Renal pelvis (tissue), 4 donors: ENCODE results near the gene GRIN3B. TPM values are rescaled to one million over a fixed set of nuclear protein-coding genes. Genes with fewer than 3 reads are reported as not detected.

Experiments used
- DNase-seq: peaks from one replicate; pipeline ENCODE4 v3.0.0-alpha.2; 2013
- polyA plus RNA-seq, 3 donors: library from polyadenylated mRNA; unstranded; fragments of 120-200 nt; gene quantifications; one replicate each; pipeline ENCODE4 v1.2.1, GENCODE V29; 2013; ENCODE audit not compliant: insufficient read length in 3 of 3

The GRIN3B gene
- polyA plus RNA-seq, 3 donors: 0.87 to 1.1 (median 0.91) TPM

DNA sequence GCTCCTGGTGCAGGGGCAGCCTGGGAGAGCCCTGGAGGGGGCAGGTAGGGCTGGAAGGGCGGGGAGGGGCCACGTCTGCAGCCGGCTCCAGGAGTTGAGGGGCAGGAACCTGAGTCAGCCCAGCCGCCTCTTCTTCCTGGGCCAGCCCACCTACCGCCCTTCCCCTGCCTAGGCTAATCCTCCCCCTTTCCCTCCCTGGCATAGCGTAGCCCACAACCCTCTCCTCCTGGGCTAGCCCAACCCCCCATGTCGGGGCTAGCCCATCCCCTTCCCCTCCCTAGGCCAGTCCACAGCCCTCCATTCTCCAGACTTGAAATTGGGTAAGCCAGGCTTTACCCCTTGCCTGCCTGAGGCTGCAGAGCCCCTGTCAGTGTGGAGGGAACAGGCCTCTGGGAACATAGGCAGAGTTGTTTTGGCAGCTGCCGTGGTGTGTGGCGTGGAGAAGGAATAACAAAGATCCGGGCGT is 36.7 kb upstream of the GRIN3B start:
- DNase-seq: no peak

DNA sequence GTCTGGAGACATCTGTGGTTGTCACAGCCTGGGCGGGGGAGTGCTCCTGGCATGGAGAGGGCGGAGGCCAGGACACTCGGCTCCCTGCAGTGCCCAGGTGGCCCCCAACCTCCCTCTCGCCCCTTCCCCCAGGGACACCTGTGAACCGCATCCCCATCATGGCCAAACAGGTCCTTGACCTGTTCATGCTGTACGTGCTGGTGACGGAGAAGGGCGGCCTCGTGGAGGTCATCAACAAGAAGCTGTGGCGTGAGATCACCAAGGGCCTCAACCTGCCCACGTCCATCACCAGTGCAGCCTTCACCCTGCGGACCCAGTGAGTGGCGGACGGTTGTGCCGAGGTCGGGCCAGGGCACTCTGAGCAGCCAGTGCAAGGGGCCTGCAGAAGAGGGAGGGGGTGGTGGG is 36.1 kb upstream of the GRIN3B start:
- no peak for DNase-seq

DNA sequence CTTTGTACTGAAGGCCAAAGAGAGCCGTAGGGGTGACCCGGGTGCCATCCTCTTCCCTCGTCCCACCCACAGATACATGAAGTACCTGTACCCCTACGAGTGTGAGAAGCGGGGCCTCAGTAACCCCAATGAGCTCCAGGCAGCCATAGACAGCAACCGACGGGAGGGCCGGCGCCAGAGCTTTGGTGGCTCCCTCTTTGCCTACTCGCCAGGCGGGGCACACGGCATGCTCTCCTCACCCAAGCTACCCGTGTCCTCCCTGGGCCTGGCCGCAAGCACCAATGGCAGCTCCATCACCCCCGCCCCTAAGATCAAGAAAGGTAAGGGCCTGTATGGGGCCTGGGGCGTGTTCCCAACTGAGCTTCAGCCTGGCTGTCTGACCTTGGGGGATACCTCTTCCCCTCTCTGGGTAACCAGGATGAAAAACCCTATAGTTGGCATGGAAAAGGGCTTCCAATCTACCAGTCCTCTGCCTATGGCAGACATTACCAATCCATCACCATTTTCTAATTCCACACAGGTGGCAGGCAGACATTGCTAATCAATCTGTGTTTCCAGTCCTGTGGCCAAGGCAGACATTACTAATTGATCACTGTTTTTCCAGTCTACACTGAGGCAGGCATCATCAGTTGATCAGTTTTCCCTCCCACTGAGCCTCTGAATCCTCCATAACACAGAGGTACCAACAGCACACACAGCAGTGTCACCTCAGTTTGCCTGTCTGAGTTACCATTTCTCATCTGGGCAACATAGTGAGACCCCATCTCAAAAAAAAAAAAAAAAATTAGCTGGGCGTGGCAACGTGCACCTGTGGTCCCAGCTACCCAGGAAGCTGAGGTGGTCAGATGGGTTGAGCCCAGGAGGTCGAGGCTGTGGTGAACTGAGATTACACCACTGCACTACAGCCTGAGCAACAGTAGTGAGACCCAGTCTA is 35.2 kb upstream of the GRIN3B start:
- DNase-seq: no peak

DNA sequence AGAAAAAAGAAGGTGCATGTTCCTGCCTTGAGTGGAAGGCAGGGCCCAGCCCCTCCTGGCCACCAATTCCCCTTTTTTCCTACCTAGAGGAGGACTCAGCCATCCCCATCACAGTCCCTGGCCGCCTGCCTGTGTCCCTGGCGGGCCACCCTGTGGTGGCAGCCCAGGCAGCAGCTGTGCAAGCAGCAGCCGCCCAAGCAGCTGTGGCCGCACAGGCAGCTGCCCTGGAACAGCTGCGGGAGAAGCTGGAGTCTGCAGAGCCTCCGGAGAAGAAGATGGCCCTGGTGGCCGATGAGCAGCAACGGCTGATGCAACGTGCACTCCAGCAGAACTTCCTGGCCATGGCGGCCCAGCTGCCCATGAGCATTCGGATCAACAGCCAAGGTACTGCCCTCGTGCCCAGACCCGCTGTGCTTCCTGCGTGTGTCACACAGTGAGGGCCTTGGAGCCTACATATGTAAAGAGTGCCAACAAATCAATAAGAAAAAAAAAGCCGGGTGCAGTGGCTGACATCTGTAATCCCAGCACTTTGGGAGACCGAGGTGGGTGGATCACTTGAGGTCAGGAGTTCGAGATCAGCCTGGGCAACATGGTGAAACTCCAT is 33.6 kb upstream of the GRIN3B start:
- no peak for DNase-seq

DNA sequence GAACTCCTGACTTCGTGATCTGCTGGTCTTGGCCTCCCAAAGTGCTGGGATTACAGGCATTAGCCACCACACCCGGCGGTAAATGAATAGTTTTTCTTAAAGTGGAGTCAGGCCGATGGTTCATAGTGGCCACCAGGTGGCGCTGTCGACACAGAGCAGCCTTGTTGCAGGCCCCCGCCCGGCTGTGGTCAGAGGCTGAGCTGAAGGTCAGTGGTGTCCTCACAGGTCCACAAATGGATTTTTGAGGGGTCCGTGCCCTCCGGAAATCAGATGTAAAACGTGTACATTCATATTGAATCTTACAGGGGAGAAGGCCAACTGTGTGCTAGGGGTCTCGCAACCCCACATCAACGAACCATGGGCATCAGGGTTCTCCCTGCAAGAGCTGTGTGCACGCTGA is 29.5 kb upstream of the GRIN3B start:
- DNase-seq: no peak

DNA sequence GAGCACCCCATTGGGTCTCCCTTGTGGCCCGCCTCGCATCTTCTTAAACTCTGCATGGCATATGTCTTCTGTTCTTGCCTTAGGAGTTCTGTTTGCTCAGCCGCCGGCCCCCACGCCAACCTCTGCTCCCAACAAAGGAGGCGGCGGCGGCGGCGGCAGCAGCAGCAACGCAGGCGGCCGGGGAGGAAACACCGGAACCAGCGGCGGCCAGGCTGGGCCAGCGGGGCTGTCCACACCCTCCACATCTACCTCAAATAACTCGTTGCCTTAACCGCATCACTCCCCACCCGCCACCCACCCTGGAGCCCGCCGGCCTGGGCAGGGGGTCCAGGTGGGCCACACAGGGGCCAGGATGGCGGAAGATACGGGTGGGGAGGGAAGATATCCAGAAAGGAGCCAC is 28.4 kb upstream of the GRIN3B start:
- no peak for DNase-seq

DNA sequence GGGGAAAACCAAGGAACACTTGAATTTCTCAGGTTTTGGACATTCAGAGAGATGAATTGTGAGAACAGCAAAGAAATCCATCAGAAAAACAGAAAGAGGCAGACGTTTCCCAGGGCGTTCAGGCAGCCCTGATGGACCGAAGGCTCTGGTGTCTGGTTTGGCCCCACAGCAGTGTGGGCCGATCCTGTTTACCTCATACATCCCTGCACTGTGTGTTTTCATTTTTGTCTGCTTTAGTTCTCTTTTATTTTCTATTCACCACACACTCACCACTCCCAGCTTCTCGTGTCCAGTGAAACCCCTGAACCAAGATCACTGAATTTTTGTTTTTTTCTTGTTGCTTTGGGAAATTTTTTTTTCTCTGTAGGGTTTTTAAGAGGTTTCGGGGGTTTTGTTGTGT is 27.9 kb upstream of the GRIN3B start:
- no peak for DNase-seq

DNA sequence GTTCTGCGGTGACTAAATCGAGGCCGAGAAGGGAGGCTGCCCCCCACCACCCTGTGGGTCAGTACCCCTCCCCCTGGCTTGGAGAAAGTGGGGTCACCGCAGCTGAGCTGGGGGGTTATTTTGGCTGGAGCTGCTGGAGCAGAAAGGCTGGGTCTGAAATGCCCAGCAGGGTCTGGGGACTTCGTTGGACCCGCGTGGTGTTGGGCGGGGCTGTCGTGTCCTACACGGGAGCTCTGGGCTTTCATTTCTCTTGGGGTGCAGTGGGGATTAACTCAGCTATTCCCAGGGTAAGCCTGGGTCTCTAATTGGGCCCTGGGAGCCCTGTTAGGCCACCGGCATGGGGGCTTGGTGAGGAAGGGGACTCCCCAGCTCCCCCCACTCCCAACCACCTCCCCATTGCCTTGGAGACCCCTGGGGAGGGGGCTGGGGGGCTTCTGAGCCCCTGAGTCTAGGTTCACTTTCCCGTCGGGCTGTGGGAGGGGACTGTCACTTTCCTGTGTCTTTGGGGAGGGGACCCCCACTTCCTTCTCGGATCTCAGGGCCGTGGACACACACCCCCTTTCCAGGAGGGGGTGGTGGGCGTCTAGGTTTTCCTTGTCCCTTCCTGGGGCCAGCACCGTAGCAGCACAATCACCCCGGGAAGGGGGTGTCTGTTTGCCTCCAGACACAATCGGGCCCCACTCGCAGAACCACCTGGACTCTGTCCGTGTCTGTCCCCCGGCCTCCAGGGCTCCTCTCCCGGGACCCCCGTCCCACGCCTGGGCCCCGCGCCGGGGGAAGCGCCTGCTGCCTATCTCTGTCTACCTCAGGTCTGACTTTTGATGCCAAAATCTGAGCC is 26.3 kb upstream of the GRIN3B start:
- DNase-seq: no peak

DNA sequence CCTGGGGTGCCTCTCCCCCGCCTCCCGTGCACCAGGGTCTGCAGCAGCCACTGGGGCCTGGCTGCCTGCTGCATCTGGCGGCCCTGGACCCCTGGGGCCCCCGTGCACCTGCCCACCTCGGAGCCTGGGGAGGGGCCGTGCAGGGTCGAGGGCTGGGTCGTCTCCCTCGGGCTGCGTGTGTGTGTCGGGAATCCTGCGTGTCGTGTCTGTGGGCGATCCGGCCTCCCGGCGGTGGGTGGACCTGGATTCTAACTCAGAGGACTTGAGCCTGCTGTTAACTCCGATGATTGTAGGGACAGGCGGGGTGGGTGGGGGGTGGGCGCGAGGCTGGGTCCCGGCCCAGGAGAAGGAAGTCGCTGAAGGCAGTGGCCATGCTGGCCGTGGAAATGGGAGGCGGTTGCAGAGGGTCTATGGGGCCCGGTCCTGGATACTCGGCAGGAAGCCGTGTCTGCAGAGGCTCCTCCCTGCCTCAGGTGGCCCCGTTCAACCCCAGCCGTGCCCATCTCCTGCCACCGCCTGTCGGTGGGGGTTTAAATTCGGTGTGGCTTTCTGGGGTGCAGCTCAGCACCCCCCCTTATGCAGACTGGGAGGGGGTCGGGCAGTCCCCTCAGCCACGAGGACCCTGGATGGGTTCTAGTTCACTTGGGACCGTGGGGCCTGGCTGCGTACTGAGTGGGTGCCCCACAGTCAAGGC is 25.5 kb upstream of the GRIN3B start:
- DNase-seq: no peak

DNA sequence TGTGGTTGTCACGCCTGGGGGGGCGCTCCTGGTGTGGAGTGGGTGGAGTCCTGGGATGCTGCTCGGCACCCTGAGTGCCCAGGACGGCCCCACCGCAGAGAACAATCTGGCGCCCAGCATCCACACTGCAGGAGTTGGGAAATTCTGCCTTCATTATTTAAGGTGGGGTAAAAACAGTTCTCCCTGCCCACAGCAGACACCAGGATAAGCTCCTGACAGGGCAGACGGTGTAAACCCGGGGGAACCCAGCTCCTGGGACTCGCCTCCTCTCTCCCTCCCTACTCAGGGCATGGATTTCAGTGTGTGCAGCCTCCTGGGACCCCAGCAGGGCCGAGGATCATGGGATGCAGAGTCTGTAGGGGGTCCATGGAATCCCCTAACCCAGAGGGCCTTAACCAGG is 23.7 kb upstream of the GRIN3B start:
- no peak for DNase-seq

DNA sequence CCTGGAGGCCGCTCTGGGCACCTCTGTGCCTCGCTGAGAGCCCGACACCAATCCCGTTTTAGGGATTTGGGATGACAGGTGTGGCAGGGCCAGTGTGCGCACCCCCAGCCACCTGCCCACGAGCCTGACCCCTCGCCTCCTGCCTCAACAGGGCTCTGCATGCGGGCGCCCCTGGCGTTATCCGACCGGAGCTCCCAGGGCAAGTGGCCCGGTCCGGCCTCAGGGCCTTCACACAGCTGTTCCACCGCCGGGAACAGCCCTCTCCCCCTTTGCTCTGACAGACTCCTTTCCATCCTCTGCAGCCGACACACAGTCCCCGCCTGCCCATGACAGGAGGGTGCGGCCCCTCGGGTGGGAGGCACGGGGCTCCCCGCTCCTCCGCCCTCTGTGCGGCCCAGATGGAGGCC is 23.2 kb upstream of the GRIN3B start:
- DNase-seq: no peak

DNA sequence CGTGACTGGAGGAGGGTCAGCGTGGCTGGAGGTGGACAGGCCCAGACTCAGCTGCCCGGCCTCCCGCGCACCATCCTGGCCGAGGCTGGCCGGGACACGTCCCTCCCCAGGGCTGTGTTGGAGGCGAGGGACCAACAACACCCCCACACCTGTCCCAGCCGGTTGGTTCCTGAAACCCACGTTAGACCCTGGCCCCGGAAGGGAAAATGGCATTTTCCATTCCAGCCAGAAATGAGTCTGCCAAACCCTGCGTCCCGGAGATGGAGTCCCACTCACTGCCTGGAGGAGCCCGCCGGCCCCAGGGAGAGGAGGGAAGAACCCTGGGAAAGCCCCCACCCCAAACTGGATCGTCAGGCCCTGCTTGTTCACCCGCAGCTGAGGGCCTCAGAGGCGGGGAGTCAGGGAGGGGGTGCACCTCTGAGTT is 20.9 kb upstream of the GRIN3B start:
- no peak for DNase-seq

DNA sequence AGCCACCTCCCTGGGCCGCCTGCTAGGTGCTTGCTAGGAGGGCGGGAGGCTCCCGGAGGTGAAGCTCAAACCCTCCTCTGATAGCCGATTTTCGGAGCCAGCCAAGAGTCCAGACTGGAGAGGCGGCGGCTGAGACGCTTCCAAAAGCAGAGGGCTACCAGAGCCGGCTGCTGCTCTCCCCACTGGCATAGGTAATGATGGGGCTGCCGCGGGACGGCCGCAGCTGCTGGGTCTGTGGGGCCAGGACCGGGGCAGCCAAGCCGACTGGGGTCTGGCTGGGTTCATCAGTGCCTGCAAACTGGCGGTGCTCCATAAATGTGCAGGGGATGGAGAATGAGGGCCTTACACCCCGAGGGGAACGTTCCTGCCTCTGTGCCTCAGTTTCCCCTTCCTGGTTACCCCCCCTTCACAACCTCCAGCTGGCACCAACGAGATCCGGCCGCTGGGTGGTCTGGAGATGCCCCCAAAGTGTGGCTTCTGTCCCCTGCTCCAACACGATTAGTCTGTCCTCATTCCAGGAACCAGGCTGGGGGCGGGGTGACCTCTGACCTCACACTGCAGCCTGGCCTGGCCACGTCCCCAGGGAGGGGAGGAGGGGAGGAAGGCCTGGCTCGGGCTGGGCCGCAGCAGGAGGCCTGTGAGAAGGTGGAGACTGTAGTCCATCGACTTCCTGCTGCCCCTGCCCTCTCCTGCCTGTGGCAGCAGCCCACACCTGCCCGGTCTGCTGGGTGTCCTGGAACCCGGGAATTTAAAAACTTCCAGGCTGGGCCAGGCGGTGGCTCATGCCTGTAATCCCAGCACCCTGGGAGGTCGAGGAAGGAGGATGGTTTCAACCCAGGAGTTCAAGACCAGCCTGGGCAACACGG is 19.9 kb upstream of the GRIN3B start:
- no peak for DNase-seq

DNA sequence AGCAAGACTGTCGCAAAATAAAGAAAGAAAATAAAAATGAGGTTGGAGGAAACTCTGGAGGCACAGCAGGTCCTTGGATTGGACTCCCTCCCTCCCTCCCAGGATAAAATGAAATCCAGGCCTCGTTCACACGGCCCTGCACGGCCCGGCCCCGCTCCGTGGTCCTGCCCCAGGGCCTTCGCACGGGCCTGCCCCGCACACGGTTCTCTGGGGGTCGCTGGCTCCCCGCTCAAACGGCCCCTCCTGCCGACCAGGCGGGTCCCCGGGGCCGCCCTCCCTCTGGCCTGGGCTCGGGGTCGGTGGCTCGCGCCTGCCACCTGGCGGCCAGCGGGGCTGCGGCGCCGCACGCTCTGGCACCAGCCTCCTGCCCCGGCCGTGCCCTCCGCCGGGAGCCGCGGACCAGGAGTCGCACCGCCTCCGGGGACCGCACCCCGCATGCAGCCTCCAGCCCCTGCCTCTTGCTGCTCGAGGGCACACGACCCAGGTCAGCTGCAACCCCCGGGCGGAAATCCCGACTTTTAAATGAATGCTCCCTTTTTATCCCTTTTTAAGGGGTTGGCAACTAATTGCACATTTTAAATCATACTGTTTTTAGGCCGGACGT is 17.6 kb upstream of the GRIN3B start:
- peak; percentile 68 for DNase-seq

DNA sequence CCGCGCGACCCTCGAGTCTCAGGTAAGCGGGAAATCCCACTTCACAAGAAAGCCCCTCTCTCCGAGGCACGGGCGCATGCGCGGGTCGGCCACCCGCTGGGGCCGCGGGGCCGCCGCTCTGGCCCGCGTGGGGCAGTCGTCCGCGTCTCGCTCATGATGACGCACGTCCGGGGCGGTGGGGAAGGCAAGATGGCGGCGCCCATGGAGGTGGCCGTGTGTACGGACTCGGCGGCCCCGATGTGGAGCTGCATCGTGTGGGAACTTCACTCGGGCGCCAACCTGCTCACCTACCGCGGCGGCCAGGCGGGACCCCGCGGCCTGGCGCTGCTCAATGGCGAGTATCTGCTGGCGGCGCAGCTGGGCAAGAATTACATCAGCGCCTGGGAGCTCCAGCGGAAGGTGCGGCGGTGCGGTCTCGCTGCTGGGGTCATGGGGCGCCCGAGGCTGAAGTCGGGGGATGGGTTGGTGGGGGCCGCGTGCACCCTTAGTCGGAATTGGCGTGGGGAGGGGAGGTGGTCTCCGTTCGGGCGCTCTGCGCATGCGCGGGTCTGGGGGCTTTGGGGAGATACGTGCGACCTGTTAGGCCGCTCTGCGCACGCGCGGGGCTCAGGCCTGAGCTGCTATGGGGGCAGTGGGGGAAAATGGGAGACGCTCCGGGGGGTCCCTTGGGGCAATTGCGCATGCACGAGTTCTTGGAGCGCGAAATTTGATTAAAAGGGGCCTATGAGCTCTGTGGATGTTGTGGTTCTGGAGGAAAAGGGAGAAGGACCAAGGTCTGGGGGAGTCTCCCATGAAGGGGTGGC is 15.9 kb upstream of the GRIN3B start, which contains the start of gene WDR18:
WDR18 (plus strand) TSS at position 181 of the 803 bp plus-strand sequence; CDS start at position 190, 9 bp downstream.
- peak; percentile 91 for DNase-seq

DNA sequence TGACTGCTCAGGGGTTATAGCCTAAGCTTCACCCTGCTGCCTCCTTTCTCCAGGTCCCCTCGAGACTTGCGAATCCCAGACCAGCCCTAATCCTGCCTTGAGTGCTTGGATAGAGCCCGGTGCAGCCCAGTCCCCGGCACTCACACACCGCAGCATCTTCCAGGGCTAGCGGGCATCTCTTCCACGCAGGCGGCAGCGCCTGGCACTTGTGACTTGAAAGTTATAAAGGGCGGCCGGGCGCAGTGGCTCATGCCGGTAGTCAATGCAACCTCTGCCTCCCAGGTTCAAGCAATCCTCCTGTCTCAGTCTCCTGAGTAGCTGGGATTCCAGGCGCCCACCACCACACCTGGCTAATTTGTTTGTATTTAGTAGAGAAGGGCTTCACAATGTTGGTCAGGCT is 14.1 kb upstream of the GRIN3B start:
- no peak for DNase-seq

DNA sequence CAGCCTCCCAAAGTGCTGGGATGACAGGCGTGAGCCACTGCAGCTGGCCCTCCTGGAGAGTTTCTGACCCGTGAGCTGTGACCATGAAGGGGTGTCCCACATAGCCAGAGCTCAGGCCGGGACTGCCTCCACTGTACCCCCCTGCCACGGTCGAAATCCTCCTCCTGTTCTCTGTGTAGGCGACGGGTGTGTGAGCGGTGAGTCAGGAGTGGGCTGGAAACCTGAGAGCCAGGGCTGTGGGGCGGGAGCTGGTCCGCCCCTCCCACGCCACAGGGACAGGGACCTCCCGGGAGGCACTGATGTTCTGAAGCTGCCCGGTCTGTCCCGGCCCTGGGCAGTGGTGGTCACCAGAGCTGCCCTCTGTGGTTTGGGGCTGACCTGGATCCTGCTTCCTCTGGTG is 12.1 kb upstream of the GRIN3B start:
- no peak for DNase-seq

DNA sequence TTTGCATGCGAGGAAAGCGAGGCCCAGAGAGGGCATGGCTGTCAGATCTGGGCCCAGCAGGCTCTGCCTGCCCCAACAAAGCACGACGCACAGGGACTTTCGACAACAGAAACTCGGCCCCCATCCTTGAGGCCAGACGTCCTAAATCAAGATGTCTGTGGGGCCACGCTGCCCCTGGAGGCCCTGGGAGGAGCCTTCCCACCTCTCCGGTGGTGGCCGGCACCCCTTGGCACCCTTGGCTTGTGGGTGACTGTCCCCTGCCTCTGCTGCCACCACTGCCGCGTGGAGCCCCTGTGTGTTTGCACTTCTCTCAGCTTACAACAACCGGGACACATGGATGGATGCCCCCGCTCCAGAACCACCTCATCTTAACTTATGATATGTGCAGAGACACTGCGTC is 11.7 kb upstream of the GRIN3B start:
- no peak for DNase-seq

DNA sequence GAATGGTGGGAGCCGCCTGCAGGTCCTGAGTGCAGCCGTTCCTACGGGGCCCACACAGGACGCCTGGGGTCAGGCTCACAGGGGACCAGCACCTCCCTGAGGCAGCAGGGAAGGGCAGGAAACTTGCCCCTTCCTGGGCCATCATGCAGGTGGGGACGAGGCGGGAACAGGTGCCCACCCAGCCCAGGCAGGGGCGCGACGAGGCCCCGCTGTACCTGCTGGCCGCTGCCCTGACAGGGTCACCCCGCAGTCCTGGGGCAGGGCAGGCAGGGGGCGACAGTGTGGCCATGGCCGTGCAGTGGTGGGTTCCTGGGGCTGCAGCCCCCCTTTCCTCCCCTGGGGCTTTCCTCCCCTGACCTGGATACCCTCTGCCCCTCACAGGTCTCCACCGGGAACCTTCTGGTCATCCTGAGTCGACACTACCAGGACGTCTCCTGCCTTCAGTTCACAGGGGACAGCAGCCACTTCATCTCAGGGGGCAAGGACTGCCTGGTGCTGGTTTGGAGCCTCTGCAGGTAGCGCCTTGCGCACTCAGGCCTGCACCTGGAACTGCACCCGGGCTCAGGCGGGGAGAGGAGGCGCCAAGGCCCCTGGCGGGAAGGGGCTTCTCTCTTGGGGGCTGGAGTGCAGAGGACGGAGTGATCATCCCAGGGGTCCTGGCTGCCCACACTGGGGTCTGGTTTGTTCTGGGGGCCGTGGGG is 10.7 kb upstream of the GRIN3B start:
- no peak for DNase-seq
